CD4-positive, CD25-positive, alpha-beta regulatory T cell (primary cell): Measurements from ENCODE around the gene ITGA4. TPM values are rescaled to one million over a fixed set of nuclear protein-coding genes. Genes with fewer than 3 reads are reported as not detected.
"Not testable (repeated sequence)": the region's sequence is repeated elsewhere in the genome, so short reads cannot be mapped to it uniquely, and the experiment has no call there.

ENCODE experiments used
- ATAC-seq, 2 donors: fragments of 150-1000 bp; cut with Tn5 transposase; one replicate each; pipeline ENCODE4 v1.10.0; 2021; ENCODE audit warnings: low read depth in 2 of 2, moderate number of reproducible peaks in 2 of 2, moderate library complexity in 1 of 2
- DNase-seq, 3 donors: peaks; one replicate each; pipeline versions ENCODE4 v3.0.0 to v3.0.0-alpha.2; 2012 to 2022; ENCODE audit warnings: mixed read lengths in 1 of 3
- H3K27ac ChIP-seq: one replicate; pipeline ENCODE4 v1.7.0; 2013; ENCODE audit warnings: mild to moderate bottlenecking, low read length; ENCODE audit not compliant: insufficient read depth, poor library complexity, severe bottlenecking
- H3K27me3 ChIP-seq: one replicate; pipeline ENCODE4 v1.7.0; 2013; ENCODE audit warnings: low read length; ENCODE audit not compliant: control insufficient read depth, insufficient read depth
- H3K36me3 ChIP-seq: one replicate; pipeline ENCODE4 v1.7.0; 2013; ENCODE audit warnings: mild to moderate bottlenecking, low read length, moderate library complexity; ENCODE audit not compliant: control insufficient read depth, insufficient read depth
- H3K4me1 ChIP-seq: 2 replicates; pipeline ENCODE4 v1.7.0; 2013; ENCODE audit warnings: mild to moderate bottlenecking, low read length; ENCODE audit not compliant: insufficient read depth, control insufficient read depth, poor library complexity, severe bottlenecking
- H3K4me3 ChIP-seq: one replicate; pipeline ENCODE4 v1.7.0; 2013; ENCODE audit warnings: low read depth, mild to moderate bottlenecking, low read length, moderate library complexity
- H3K9me3 ChIP-seq, 2 experiments: 1 replicate in 1 of 2; 2 replicates in 1 of 2; pipeline ENCODE4 v1.7.0; 2013; ENCODE audit warnings: low read length in 2 of 2, mild to moderate bottlenecking in 1 of 2, moderate library complexity in 1 of 2; ENCODE audit not compliant: control insufficient read depth in 2 of 2
- H3K27ac Mint-ChIP-seq, 3 donors: one replicate each; pipeline ENCODE4 v1.8.0; 2020 to 2022; ENCODE audit warnings: mild to moderate bottlenecking in 3 of 3, mixed read lengths in 3 of 3, moderate library complexity in 2 of 3
- H3K27me3 Mint-ChIP-seq: one replicate; pipeline ENCODE4 v1.8.0; 2022; ENCODE audit warnings: mild to moderate bottlenecking, mixed read lengths
- H3K36me3 Mint-ChIP-seq: one replicate; pipeline ENCODE4 v1.8.0; 2020; ENCODE audit warnings: mixed read lengths
- H3K4me1 Mint-ChIP-seq, 4 donors: one replicate each; pipeline ENCODE4 v1.8.0; 2020 to 2022; ENCODE audit warnings: mixed read lengths in 4 of 4, mild to moderate bottlenecking in 1 of 4
- H3K4me3 Mint-ChIP-seq, 4 donors: one replicate each; pipeline ENCODE4 v1.8.0; 2020 to 2022; ENCODE audit warnings: mild to moderate bottlenecking in 4 of 4, mixed read lengths in 4 of 4, moderate library complexity in 3 of 4
- H3K9me3 Mint-ChIP-seq, 7 donors: one replicate each; pipeline ENCODE4 v1.8.0; 2020 to 2022; ENCODE audit warnings: mixed read lengths in 7 of 7, mild to moderate bottlenecking in 3 of 7, moderate library complexity in 2 of 7
- polyA plus RNA-seq, 4 donors: library from polyadenylated mRNA; unstranded; fragments of 300-500 nt; fragmentation: Illumina TruSeq; gene quantifications; one replicate each; pipeline ENCODE4 v1.2.3, GENCODE V29; 2021
- total RNA-seq: library from RNA; stranded (reverse); gene quantifications from one replicate; pipeline ENCODE4 v1.2.3, GENCODE V29; 2022

The ITGA4 gene
- total and polyA plus RNA-seq, 5 donors from 2014 or later = 18.8 to 86.0 (median 56.7) TPM

GRCh38 chr2:181446985-181447384 is 10.2 kb upstream of the ITGA4 start:
- Histone ChIP-seq H3K27me3 (no peaks in the 10 kb centered on the region), H3K36me3 (no peaks in the 10 kb centered on the region), H3K27ac (no peak overlapping the region), H3K4me1 (no peaks in the 10 kb centered on the region), H3K4me3 (no peak overlapping the region), H3K9me3 (no peaks in the 10 kb centered on the region)
- DNase-seq (no peak), ATAC-seq (no peak)
- Mint-ChIP-seq H3K27me3 (peaks cover 6% of the 10 kb centered on the region), H3K4me3 (no peak overlapping the region), H3K27ac (no peak overlapping the region), H3K4me1 (peaks cover 0 to 17% (median 7%) of the 10 kb centered on the region in 4 donors), H3K9me3 (peaks cover 0 to 2% (median 0%) of the 10 kb centered on the region in 7 donors), H3K36me3 (no peaks in the 10 kb centered on the region)

- H3K27ac ChIP-seq, H3K27me3 ChIP-seq, H3K9me3 ChIP-seq, H3K27me3 Mint-ChIP-seq, H3K4me1 ChIP-seq, H3K4me3 ChIP-seq, DNase-seq, ATAC-seq, H3K4me3 Mint-ChIP-seq, H3K36me3 ChIP-seq, H3K36me3 Mint-ChIP-seq, H3K27ac Mint-ChIP-seq, H3K9me3 Mint-ChIP-seq: not testable (repeated sequence)
- H3K4me1 Mint-ChIP-seq = peaks cover 3 to 17% (median 9%) of the 10 kb centered on the region in 4 donors
These were observed 7.9 kb upstream of the ITGA4 start for GRCh38 chr2:181449278-181449677.

GRCh38 chr2:181454686-181455450 is 2.3 kb upstream of the ITGA4 start:
- Mint-ChIP-seq H3K4me3 (peak overlapping the region in 2 of 4 donors; percentile 89 to 96), H3K36me3 (no peaks in the 10 kb centered on the region), H3K27ac (peak overlapping the region in 1 of 3 donors; percentile 58), H3K4me1 (peaks cover 20 to 43% (median 35%) of the 10 kb centered on the region in 4 donors), H3K27me3 (no peaks in the 10 kb centered on the region), H3K9me3 (peaks cover 0 to 3% (median 0%) of the 10 kb centered on the region in 7 donors)
- ATAC-seq = no peak
- peaks cover 21% of the 10 kb centered on the region for H3K4me1 ChIP-seq
- no peak overlapping the region for H3K27ac ChIP-seq
- H3K9me3 ChIP-seq = no peaks in the 10 kb centered on the region
- H3K4me3 ChIP-seq = peak overlapping the region; percentile 34
- no peaks in the 10 kb centered on the region for H3K36me3 ChIP-seq
- DNase-seq = peak in 1 of 3 donors; percentile 27
- peaks cover 2% of the 10 kb centered on the region for H3K27me3 ChIP-seq

- no peaks in the 10 kb centered on the region for H3K36me3 ChIP-seq
- H3K27me3 ChIP-seq = peaks cover 2% of the 10 kb centered on the region
- Mint-ChIP-seq H3K9me3 (peaks cover 0 to 3% (median 0%) of the 10 kb centered on the region in 7 donors), H3K36me3 (no peaks in the 10 kb centered on the region), H3K27me3 (no peaks in the 10 kb centered on the region), H3K4me1 (peaks cover 22 to 58% (median 36%) of the 10 kb centered on the region in 4 donors), H3K4me3 (peak overlapping the region; percentile 85 to 96 (median 92)), H3K27ac (peak overlapping the region; percentile 87 to 95 (median 92))
- H3K4me3 ChIP-seq = peak overlapping the region; percentile 68
- H3K9me3 ChIP-seq = no peaks in the 10 kb centered on the region
- DNase-seq (peak; percentile 42 to 93 (median 67)), ATAC-seq (peak; percentile 76 to 78)
- H3K4me1 ChIP-seq = peaks cover 32% of the 10 kb centered on the region
- peak overlapping the region; percentile 81 for H3K27ac ChIP-seq
These were observed 496 bp upstream of the ITGA4 start for GRCh38 chr2:181456660-181457120.

- no peaks in the 10 kb centered on the region for H3K27me3 Mint-ChIP-seq
- Histone ChIP-seq H3K4me1 (peaks cover 39% of the 10 kb centered on the region), H3K9me3 (no peaks in the 10 kb centered on the region), H3K27me3 (peaks cover 2% of the 10 kb centered on the region), H3K36me3 (peaks cover 2% of the 10 kb centered on the region), H3K27ac (peak overlapping the region; percentile 81), H3K4me3 (peak overlapping the region; percentile 94)
- ATAC-seq (peak; percentile 17 to 26), DNase-seq (peak; percentile 13 to 72 (median 24))
- no peaks in the 10 kb centered on the region for H3K36me3 Mint-ChIP-seq
- H3K27ac Mint-ChIP-seq = peak overlapping the region; percentile 22 to 95 (median 93)
- no peaks in the 10 kb centered on the region for H3K9me3 Mint-ChIP-seq
- H3K4me1 Mint-ChIP-seq = peaks cover 28 to 68% (median 45%) of the 10 kb centered on the region in 4 donors
- peak overlapping the region; percentile 89 to 96 (median 94) for H3K4me3 Mint-ChIP-seq
These were observed 697 bp downstream of the ITGA4 start for GRCh38 chr2:181457741-181458425.

- Mint-ChIP-seq H3K36me3 (no peaks in the 10 kb centered on the region), H3K4me3 (peak overlapping the region; percentile 89 to 96 (median 94)), H3K27ac (peak overlapping the region; percentile 22 to 95 (median 93)), H3K9me3 (no peaks in the 10 kb centered on the region), H3K4me1 (peaks cover 38 to 78% (median 52%) of the 10 kb centered on the region in 4 donors), H3K27me3 (peaks cover 1% of the 10 kb centered on the region)
- DNase-seq (peak in 1 of 3 donors; percentile 30), ATAC-seq (no peak)
- Histone ChIP-seq H3K9me3 (no peaks in the 10 kb centered on the region), H3K4me3 (peak overlapping the region; percentile 94), H3K27me3 (peaks cover 2% of the 10 kb centered on the region), H3K4me1 (peaks cover 40% of the 10 kb centered on the region), H3K27ac (peak overlapping the region; percentile 81), H3K36me3 (peaks cover 2% of the 10 kb centered on the region)
These were observed 1.7 kb downstream of the ITGA4 start for GRCh38 chr2:181458871-181459270.

GRCh38 chr2:181459621-181460021 is 2.4 kb downstream of the ITGA4 start:
- H3K27me3 ChIP-seq = peaks cover 2% of the 10 kb centered on the region
- peak overlapping the region; percentile 22 to 95 (median 35) for H3K27ac Mint-ChIP-seq
- peak overlapping the region; percentile 81 for H3K27ac ChIP-seq
- no peaks in the 10 kb centered on the region for H3K36me3 Mint-ChIP-seq
- H3K36me3 ChIP-seq = peaks cover 2% of the 10 kb centered on the region
- ATAC-seq (no peak), DNase-seq (no peak)
- peaks cover 44% of the 10 kb centered on the region for H3K4me1 ChIP-seq
- H3K9me3 Mint-ChIP-seq = no peaks in the 10 kb centered on the region
- H3K9me3 ChIP-seq = no peaks in the 10 kb centered on the region
- H3K27me3 Mint-ChIP-seq = peaks cover 4% of the 10 kb centered on the region
- peaks cover 44 to 80% (median 56%) of the 10 kb centered on the region in 4 donors for H3K4me1 Mint-ChIP-seq
- peak overlapping the region; percentile 89 to 96 (median 94) for H3K4me3 Mint-ChIP-seq
- peak overlapping the region; percentile 94 for H3K4me3 ChIP-seq
